ENCODE results near the gene ANKS1B.

Gene ANKS1B

GRCh38 chr12:98786653-98787052 is 1198.1 kb downstream of the ANKS1B start:
- Histone ChIP-seq H3K9me3 (ENCODE audit: control insufficient read depth, low read length) (no peaks in the 10 kb centered on the region), H3K36me3 (ENCODE audit: control insufficient read depth, insufficient read depth, low read length) (no peaks in the 10 kb centered on the region), H3K4me3 (ENCODE audit: extremely low read depth, insufficient read depth, low read length, poor library complexity, severe bottlenecking) (no peak overlapping the region), H3K4me1 (ENCODE audit: control insufficient read depth, insufficient read depth, low read length, poor library complexity, severe bottlenecking) (no peaks in the 10 kb centered on the region), H3K27ac (ENCODE audit: low read depth, low read length, severe bottlenecking) (no peak overlapping the region)
- 90% methylated on average over 5 of the region's 7 CpGs; no CpG with 5 or more reads in 1 of the 2 experiments for WGBS, 2 experiments (ENCODE audit: insufficient coverage in 2 of 2)

- Histone ChIP-seq H3K27ac (ENCODE audit: low read depth, low read length, severe bottlenecking) (no peak overlapping the region), H3K4me3 (ENCODE audit: extremely low read depth, insufficient read depth, low read length, poor library complexity, severe bottlenecking) (no peak overlapping the region), H3K36me3 (ENCODE audit: control insufficient read depth, insufficient read depth, low read length) (no peaks in the 10 kb centered on the region), H3K4me1 (ENCODE audit: control insufficient read depth, insufficient read depth, low read length, poor library complexity, severe bottlenecking) (no peaks in the 10 kb centered on the region), H3K9me3 (ENCODE audit: control insufficient read depth, low read length) (no peaks in the 10 kb centered on the region)
- 86 to 93% methylated on average over 1 to 2 of the region's 2 CpGs for WGBS, 2 experiments (ENCODE audit: insufficient coverage in 2 of 2)
Measured at GRCh38 chr12:98783420-98783819, 1201.3 kb downstream of the ANKS1B start.

- no peaks in the 10 kb centered on the region for H3K4me1 ChIP-seq (ENCODE audit: control insufficient read depth, insufficient read depth, low read length, poor library complexity, severe bottlenecking)
- no peaks in the 10 kb centered on the region for H3K9me3 ChIP-seq (ENCODE audit: control insufficient read depth, low read length)
- no peaks in the 10 kb centered on the region for H3K36me3 ChIP-seq (ENCODE audit: control insufficient read depth, insufficient read depth, low read length)
- H3K27ac ChIP-seq (ENCODE audit: low read depth, low read length, severe bottlenecking), result no peak overlapping the region
- H3K4me3 ChIP-seq (ENCODE audit: extremely low read depth, insufficient read depth, low read length, poor library complexity, severe bottlenecking), result no peak overlapping the region
- WGBS, 2 experiments (ENCODE audit: insufficient coverage in 2 of 2), result 50 to 53% methylated on average over 1 to 2 of the region's 4 CpGs
Measured at GRCh38 chr12:98780261-98780660, 1204.5 kb downstream of the ANKS1B start.

- Histone ChIP-seq H3K4me1 (ENCODE audit: control insufficient read depth, insufficient read depth, low read length, poor library complexity, severe bottlenecking) (no peaks in the 10 kb centered on the region), H3K27ac (ENCODE audit: low read depth, low read length, severe bottlenecking) (no peak overlapping the region), H3K4me3 (ENCODE audit: extremely low read depth, insufficient read depth, low read length, poor library complexity, severe bottlenecking) (no peak overlapping the region), H3K9me3 (ENCODE audit: control insufficient read depth, low read length) (no peaks in the 10 kb centered on the region), H3K36me3 (ENCODE audit: control insufficient read depth, insufficient read depth, low read length) (no peaks in the 10 kb centered on the region)
- WGBS, 2 experiments (ENCODE audit: insufficient coverage in 2 of 2), result 100% methylated on average over 1 to 2 of the region's 3 CpGs
Measured at GRCh38 chr12:98772818-98773217, 1211.9 kb downstream of the ANKS1B start.

GRCh38 chr12:98771811-98772752 is 1212.7 kb downstream of the ANKS1B start:
- Histone ChIP-seq H3K36me3 (ENCODE audit: control insufficient read depth, insufficient read depth, low read length) (no peaks in the 10 kb centered on the region), H3K4me3 (ENCODE audit: extremely low read depth, insufficient read depth, low read length, poor library complexity, severe bottlenecking) (no peak overlapping the region), H3K4me1 (ENCODE audit: control insufficient read depth, insufficient read depth, low read length, poor library complexity, severe bottlenecking) (no peaks in the 10 kb centered on the region), H3K27ac (ENCODE audit: low read depth, low read length, severe bottlenecking) (no peak overlapping the region), H3K9me3 (ENCODE audit: control insufficient read depth, low read length) (no peaks in the 10 kb centered on the region)
- WGBS, 2 experiments (ENCODE audit: insufficient coverage in 2 of 2), result 92 to 96% methylated on average over 7 of the region's 8 CpGs

- H3K27ac ChIP-seq (ENCODE audit: low read depth, low read length, severe bottlenecking), result no peak overlapping the region
- no peaks in the 10 kb centered on the region for H3K4me1 ChIP-seq (ENCODE audit: control insufficient read depth, insufficient read depth, low read length, poor library complexity, severe bottlenecking)
- WGBS, 2 experiments (ENCODE audit: insufficient coverage in 2 of 2), result no CpG with 5 or more reads among the region's 4 CpGs
- H3K36me3 ChIP-seq (ENCODE audit: control insufficient read depth, insufficient read depth, low read length), result no peaks in the 10 kb centered on the region
- H3K9me3 ChIP-seq (ENCODE audit: control insufficient read depth, low read length), result no peaks in the 10 kb centered on the region
- no peak overlapping the region for H3K4me3 ChIP-seq (ENCODE audit: extremely low read depth, insufficient read depth, low read length, poor library complexity, severe bottlenecking)
Measured at GRCh38 chr12:98770230-98770629, 1214.5 kb downstream of the ANKS1B start.

GRCh38 chr12:98769068-98769467 is 1215.7 kb downstream of the ANKS1B start:
- H3K36me3 ChIP-seq (ENCODE audit: control insufficient read depth, insufficient read depth, low read length), result no peaks in the 10 kb centered on the region
- no peaks in the 10 kb centered on the region for H3K4me1 ChIP-seq (ENCODE audit: control insufficient read depth, insufficient read depth, low read length, poor library complexity, severe bottlenecking)
- H3K9me3 ChIP-seq (ENCODE audit: control insufficient read depth, low read length), result no peaks in the 10 kb centered on the region
- H3K4me3 ChIP-seq (ENCODE audit: extremely low read depth, insufficient read depth, low read length, poor library complexity, severe bottlenecking), result no peak overlapping the region
- no peak overlapping the region for H3K27ac ChIP-seq (ENCODE audit: low read depth, low read length, severe bottlenecking)

- Histone ChIP-seq H3K9me3 (ENCODE audit: control insufficient read depth, low read length) (no peaks in the 10 kb centered on the region), H3K4me3 (ENCODE audit: extremely low read depth, insufficient read depth, low read length, poor library complexity, severe bottlenecking) (no peak overlapping the region), H3K4me1 (ENCODE audit: control insufficient read depth, insufficient read depth, low read length, poor library complexity, severe bottlenecking) (no peaks in the 10 kb centered on the region), H3K27ac (ENCODE audit: low read depth, low read length, severe bottlenecking) (no peak overlapping the region), H3K36me3 (ENCODE audit: control insufficient read depth, insufficient read depth, low read length) (no peaks in the 10 kb centered on the region)
- 93 to 95% methylated on average over 3 to 8 of the region's 9 CpGs for WGBS, 2 experiments (ENCODE audit: insufficient coverage in 2 of 2)
Measured at GRCh38 chr12:98767248-98767647, 1217.5 kb downstream of the ANKS1B start.

GRCh38 chr12:98763656-98764055 is 1221.1 kb downstream of the ANKS1B start:
- H3K27ac ChIP-seq (ENCODE audit: low read depth, low read length, severe bottlenecking), result no peak overlapping the region
- WGBS, 2 experiments (ENCODE audit: insufficient coverage in 2 of 2), result 80 to 93% methylated on average over 2 to 4 of the region's 4 CpGs
- H3K4me3 ChIP-seq (ENCODE audit: extremely low read depth, insufficient read depth, low read length, poor library complexity, severe bottlenecking), result no peak overlapping the region
- no peaks in the 10 kb centered on the region for H3K36me3 ChIP-seq (ENCODE audit: control insufficient read depth, insufficient read depth, low read length)
- H3K9me3 ChIP-seq (ENCODE audit: control insufficient read depth, low read length), result no peaks in the 10 kb centered on the region
- no peaks in the 10 kb centered on the region for H3K4me1 ChIP-seq (ENCODE audit: control insufficient read depth, insufficient read depth, low read length, poor library complexity, severe bottlenecking)

- 100% methylated on average over 1 of the region's 3 CpGs; no CpG with 5 or more reads in 1 of the 2 experiments for WGBS, 2 experiments (ENCODE audit: insufficient coverage in 2 of 2)
- Histone ChIP-seq H3K4me3 (ENCODE audit: extremely low read depth, insufficient read depth, low read length, poor library complexity, severe bottlenecking) (no peak overlapping the region), H3K27ac (ENCODE audit: low read depth, low read length, severe bottlenecking) (no peak overlapping the region), H3K9me3 (ENCODE audit: control insufficient read depth, low read length) (no peaks in the 10 kb centered on the region), H3K4me1 (ENCODE audit: control insufficient read depth, insufficient read depth, low read length, poor library complexity, severe bottlenecking) (peaks cover 4% of the 10 kb centered on the region), H3K36me3 (ENCODE audit: control insufficient read depth, insufficient read depth, low read length) (no peaks in the 10 kb centered on the region)
Measured at GRCh38 chr12:98758331-98758730, 1226.4 kb downstream of the ANKS1B start.

- no peaks in the 10 kb centered on the region for H3K9me3 ChIP-seq (ENCODE audit: control insufficient read depth, low read length)
- H3K27ac ChIP-seq (ENCODE audit: low read depth, low read length, severe bottlenecking), result no peak overlapping the region
- peaks cover 4% of the 10 kb centered on the region for H3K4me1 ChIP-seq (ENCODE audit: control insufficient read depth, insufficient read depth, low read length, poor library complexity, severe bottlenecking)
- 73 to 96% methylated on average over 3 to 4 of the region's 4 CpGs for WGBS, 2 experiments (ENCODE audit: insufficient coverage in 2 of 2)
- no peak overlapping the region for H3K4me3 ChIP-seq (ENCODE audit: extremely low read depth, insufficient read depth, low read length, poor library complexity, severe bottlenecking)
- H3K36me3 ChIP-seq (ENCODE audit: control insufficient read depth, insufficient read depth, low read length), result no peaks in the 10 kb centered on the region
Measured at GRCh38 chr12:98757455-98757854, 1227.3 kb downstream of the ANKS1B start.

All from mesodermal cell (in vitro differentiated cells).